Measurements from ENCODE around the gene ARMC8.

The ARMC8 gene

DNA sequence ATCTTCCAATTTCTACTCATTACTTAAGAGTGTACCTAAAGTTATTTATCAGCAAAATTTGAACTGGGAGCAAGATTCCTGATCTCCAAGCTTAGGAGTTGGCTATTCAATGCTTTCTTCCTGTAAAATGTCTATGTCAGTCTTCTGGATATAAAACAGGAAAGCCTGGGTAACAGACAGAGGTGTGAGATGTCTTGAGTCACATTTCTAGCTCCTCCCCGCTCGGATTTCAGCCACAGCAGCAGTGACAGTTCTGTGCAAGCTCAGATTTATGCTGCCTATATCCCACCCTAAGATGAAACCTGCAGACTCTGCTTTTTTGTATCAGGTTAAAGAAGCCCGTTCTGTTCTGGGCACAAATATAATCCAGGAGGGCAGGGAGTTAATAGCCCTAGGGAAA lies 2.1 kb upstream of the ARMC8 start:
- H3K4me3 ChIP-seq (replicated peaks in 1 of 2; ENCODE audit: low read depth in 2 of 2, low read length in 2 of 2) = no peak overlapping the region
- TF ChIP-seq, protein P1, sequence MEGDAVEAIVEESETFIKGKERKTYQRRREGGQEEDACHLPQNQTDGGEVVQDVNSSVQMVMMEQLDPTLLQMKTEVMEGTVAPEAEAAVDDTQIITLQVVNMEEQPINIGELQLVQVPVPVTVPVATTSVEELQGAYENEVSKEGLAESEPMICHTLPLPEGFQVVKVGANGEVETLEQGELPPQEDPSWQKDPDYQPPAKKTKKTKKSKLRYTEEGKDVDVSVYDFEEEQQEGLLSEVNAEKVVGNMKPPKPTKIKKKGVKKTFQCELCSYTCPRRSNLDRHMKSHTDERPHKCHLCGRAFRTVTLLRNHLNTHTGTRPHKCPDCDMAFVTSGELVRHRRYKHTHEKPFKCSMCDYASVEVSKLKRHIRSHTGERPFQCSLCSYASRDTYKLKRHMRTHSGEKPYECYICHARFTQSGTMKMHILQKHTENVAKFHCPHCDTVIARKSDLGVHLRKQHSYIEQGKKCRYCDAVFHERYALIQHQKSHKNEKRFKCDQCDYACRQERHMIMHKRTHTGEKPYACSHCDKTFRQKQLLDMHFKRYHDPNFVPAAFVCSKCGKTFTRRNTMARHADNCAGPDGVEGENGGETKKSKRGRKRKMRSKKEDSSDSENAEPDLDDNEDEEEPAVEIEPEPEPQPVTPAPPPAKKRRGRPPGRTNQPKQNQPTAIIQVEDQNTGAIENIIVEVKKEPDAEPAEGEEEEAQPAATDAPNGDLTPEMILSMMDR (IDR thresholded peaks at IDR 0.05; ENCODE audit: low read depth, low read length) = no peak
- peak in 1 of 2 donors; percentile 11 for DNase-seq (ENCODE audit: low read depth in 2 of 2)

DNA sequence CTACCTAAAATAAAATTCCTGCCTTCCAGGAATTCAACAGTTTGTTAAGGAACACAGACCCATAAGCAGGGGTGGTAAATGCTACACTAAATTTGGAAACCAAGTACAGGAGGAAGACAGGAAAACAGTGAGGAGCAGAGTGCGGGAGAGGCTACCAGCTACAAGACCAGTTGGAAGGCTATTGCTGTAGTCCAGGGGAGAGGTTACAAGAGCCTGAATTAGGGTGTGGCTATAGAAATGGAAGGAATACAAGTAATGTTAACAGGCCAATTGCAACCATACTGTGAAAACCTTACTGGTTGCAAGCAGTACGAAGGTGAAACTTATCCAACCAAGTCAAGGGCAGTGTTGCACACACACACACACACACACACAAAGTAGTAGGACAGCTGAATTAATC lies 880 bp upstream of the ARMC8 start:
- TF ChIP-seq, protein P1 (IDR thresholded peaks at IDR 0.05; ENCODE audit: low read depth, low read length) = no peak
- H3K4me3 ChIP-seq (replicated peaks in 1 of 2; ENCODE audit: low read depth in 2 of 2, low read length in 2 of 2) = no peak overlapping the region

DNA sequence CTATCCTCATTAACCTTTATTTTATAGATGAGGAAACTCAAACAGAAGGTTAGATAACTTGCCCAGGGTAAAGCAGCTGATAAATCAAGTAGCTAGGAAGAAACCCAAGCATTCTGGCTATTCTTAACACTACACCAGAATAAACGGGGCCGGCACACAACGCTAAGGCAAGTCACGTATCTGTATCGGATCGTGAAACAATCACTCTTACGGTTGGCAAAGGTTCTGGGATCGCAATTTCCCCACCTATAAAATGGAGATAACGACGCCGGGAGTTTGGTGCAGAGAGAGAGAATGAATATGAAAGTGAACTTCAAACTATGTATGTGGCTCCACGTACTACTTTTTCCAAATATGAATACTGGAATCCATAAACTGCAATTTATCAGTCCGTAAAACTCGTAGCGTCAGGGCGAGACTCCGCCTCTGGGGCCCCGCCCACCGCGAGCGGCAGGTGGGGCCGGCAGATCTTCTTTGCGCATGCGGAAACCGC lies 252 bp upstream of the ARMC8 start:
- DNase-seq (ENCODE audit: low read depth in 2 of 2) = peak; percentile 91 to 92

More for the DNA sequence above, 880 bp upstream of the ARMC8 start:
- DNase-seq (ENCODE audit: low read depth in 2 of 2) = peak in 1 of 2 donors; percentile 9

DNA sequence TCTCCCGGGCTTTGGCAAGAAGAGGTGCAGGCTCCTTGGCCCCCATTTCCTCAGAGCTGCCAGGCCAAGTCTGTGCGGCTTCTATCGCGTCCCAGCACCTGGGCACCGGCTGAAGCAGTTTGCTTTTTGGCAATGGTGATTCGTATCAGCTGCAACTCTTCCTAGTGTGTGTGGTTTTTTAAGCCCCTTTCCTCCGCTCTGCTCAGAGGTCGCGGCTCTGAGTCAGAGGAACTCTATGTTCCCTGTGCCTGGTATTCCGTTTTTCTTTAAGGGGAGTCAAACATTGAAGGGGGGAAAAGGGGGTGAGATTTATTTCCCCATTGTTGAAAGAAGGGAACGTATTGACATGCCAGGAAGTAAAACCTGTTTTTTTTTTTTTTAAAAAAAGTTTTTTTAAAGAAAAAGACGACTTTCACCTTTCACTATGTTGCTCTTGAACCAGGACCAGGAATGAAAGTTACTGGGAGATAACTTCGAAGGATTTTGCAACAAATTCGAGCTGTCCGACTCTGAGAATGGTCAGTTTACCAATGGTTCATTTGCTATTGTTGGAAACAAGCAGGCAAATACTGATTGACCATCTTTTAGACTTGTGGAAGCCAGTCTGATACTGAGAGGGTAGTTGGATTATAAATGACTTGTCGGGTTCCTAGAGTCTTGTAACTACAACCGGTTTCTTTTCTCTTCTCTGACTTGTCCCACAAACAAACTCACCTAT lies 1.1 kb downstream of the ARMC8 start:
- peak overlapping the region; percentile 87 to 92 for H3K4me3 ChIP-seq (replicated peaks in 1 of 2; ENCODE audit: low read depth in 2 of 2, low read length in 2 of 2)
- TF ChIP-seq, protein P1 (IDR thresholded peaks at IDR 0.05; ENCODE audit: low read depth, low read length) = no peak
- peak; percentile 68 to 85 for DNase-seq (ENCODE audit: low read depth in 2 of 2)

More for the DNA sequence above, 252 bp upstream of the ARMC8 start:
- TF ChIP-seq, protein P1 (IDR thresholded peaks at IDR 0.05; ENCODE audit: low read depth, low read length) = no peak
- peak overlapping the region; percentile 87 to 92 for H3K4me3 ChIP-seq (replicated peaks in 1 of 2; ENCODE audit: low read depth in 2 of 2, low read length in 2 of 2)

DNA sequence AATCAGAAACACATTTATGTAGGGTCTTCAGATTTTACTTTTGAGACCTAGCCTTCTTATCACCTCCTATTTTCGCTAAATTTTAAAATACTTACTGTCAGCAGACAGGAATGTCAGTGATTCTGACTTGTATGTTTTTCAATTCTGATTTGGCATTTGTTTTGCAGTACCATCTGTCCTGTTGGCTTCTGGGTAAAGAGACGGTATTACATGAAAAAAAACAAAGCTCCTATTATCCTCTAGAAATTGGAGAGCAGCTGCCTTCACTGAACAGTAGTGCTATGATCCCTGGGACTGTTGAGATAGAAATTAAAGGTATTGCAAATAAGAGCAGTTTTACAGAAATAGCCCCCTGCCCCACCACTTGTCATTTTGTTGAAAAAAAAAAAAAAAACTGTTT lies 8.4 kb downstream of the ARMC8 start:
- no peak overlapping the region for H3K4me3 ChIP-seq (replicated peaks in 1 of 2; ENCODE audit: low read depth in 2 of 2, low read length in 2 of 2)
- DNase-seq (ENCODE audit: low read depth in 2 of 2) = no peak
- TF ChIP-seq, protein P1 (IDR thresholded peaks at IDR 0.05; ENCODE audit: low read depth, low read length) = no peak

DNA sequence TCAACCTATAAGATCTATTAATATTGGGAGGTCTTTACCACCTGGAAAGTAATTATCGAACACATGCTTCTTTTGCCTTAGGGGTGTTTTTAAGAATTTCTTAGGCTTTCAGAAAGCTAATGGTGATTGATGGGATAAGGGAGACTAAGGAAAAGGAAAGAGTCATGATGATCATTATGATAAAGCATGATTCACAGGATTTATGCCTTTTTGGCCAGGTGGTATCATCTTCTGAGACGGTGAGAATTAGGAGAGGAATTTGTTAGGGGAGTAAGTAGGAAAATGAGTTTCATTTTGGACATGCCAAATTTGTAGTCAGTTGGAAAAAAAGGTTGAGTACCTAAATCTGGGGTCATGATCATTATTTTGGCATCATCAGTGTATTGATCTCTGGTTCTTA lies 8.9 kb downstream of the ARMC8 start:
- TF ChIP-seq, protein P1 (IDR thresholded peaks at IDR 0.05; ENCODE audit: low read depth, low read length) = no peak

More for the DNA sequence above, 8.9 kb downstream of the ARMC8 start:
- no peak overlapping the region for H3K4me3 ChIP-seq (replicated peaks in 1 of 2; ENCODE audit: low read depth in 2 of 2, low read length in 2 of 2)
- no peak for DNase-seq (ENCODE audit: low read depth in 2 of 2)

Data from cardiac fibroblast (primary cell).